PC-9 (cell line): ENCODE measurements around the gene XKR7. TPM values are rescaled to one million over a fixed set of nuclear protein-coding genes. Genes with fewer than 3 reads are reported as not detected.

Experiments used
- BruUV-seq: library from RNA; stranded (reverse); fragments of 400-500 nt; replicated peaks from 2 replicates; lab custom pipeline; 2021; lab: Mats Ljungman, UMichigan
- CTCF ChIA-PET: fragments of 300-600 bp; sonication (Branson Sonifier 250); formaldehyde crosslinking; loops from one replicate; lab custom pipeline; 2022; ENCODE audit warnings: antibody characterized with exemption; lab: Charles Lee
- POLR2A ChIA-PET: fragments of 300-600 bp; sonication (Branson Sonifier 250); formaldehyde crosslinking; loops from one replicate; lab custom pipeline; 2022; ENCODE audit warnings: antibody characterized with exemption; ENCODE audit not compliant: unreplicated experiment; lab: Charles Lee
- DNase-seq, 2 experiments: peaks; one replicate each; pipeline versions ENCODE4 v3.0.0 to v3.0.0-alpha.2; 2015 to 2022; ENCODE audit warnings: mixed read lengths in 1 of 2
- H2AFZ ChIP-seq: fragments of 200-600 bp; sonication (generic); 2 replicates; pipeline ENCODE4 v1.8.1; 2017; ENCODE audit warnings: antibody characterized with exemption
- H3F3A ChIP-seq: fragments of 200-600 bp; sonication (generic); 2 replicates; pipeline ENCODE4 v1.8.1; 2017; ENCODE audit warnings: antibody characterized with exemption, mild to moderate bottlenecking, low read depth; ENCODE audit not compliant: insufficient read depth
- H3K27ac ChIP-seq: fragments of 200-600 bp; sonication (generic); 2 replicates; pipeline ENCODE4 v1.6.1; 2016; ENCODE audit warnings: mixed run types
- H3K27me3 ChIP-seq: fragments of 200-600 bp; sonication (generic); 2 replicates; pipeline ENCODE4 v1.6.1; 2016; ENCODE audit warnings: low read depth, mixed run types; ENCODE audit not compliant: insufficient read depth
- H3K36me3 ChIP-seq: fragments of 200-600 bp; sonication (generic); 2 replicates; pipeline ENCODE4 v1.6.1; 2016; ENCODE audit warnings: low read depth, mixed run types
- H3K4me1 ChIP-seq: fragments of 200-600 bp; sonication (generic); replicated peaks from 2 replicates; pipeline ENCODE4 v1.6.1; 2016; ENCODE audit warnings: mixed run types; ENCODE audit not compliant: insufficient read depth
- H3K4me2 ChIP-seq: fragments of 200-600 bp; sonication (generic); 2 replicates; pipeline ENCODE4 v1.6.1; 2017; ENCODE audit warnings: mixed run types
- H3K4me3 ChIP-seq: fragments of 200-600 bp; sonication (generic); 2 replicates; pipeline ENCODE4 v1.6.1; 2016; ENCODE audit warnings: mixed run types
- H3K79me2 ChIP-seq: fragments of 200-600 bp; sonication (generic); 2 replicates; pipeline ENCODE4 v1.6.1; 2017; ENCODE audit warnings: low read depth, mixed run types
- H3K9me2 ChIP-seq: fragments of 200-600 bp; sonication (generic); 2 replicates; pipeline ENCODE4 v1.8.1; 2017; ENCODE audit warnings: mild to moderate bottlenecking; ENCODE audit not compliant: insufficient read depth
- H3K9me3 ChIP-seq: fragments of 200-600 bp; sonication (generic); 2 replicates; pipeline ENCODE4 v1.8.1; 2016; ENCODE audit warnings: low read depth; ENCODE audit not compliant: insufficient read depth
- H4K20me1 ChIP-seq: fragments of 200-600 bp; sonication (generic); 2 replicates; pipeline ENCODE4 v1.8.1; 2017; ENCODE audit not compliant: insufficient read depth
- EZH2 ChIP-seq: fragments of 200-600 bp; sonication (generic); IDR thresholded peaks from 2 replicates; pipeline ENCODE4 v1.8.0; 2017; ENCODE audit warnings: antibody characterized with exemption, low read depth
- intact Hi-C: fragments of 100-400 bp; cut with micrococcal nuclease; formaldehyde crosslinking; loops from one replicate; pipeline ENCODE4 v1.10.0; 2022; ENCODE audit not compliant: unreplicated experiment
- total RNA-seq: library from RNA; stranded (reverse); gene quantifications from 2 replicates; pipeline ENCODE4 v1.2.3, GENCODE V29; 2021
- TF ChIP-seq, protein P1 (sequence below): fragments of 200-600 bp; sonication (generic); conservative IDR thresholded peaks from 2 replicates; pipeline ENCODE4 v1.6.1; 2017; ENCODE audit warnings: mixed run types, antibody characterized with exemption, mild to moderate bottlenecking, moderate library complexity

The XKR7 gene
- total RNA-seq, 1 experiment from 2014 or later, result not detected

DNA sequence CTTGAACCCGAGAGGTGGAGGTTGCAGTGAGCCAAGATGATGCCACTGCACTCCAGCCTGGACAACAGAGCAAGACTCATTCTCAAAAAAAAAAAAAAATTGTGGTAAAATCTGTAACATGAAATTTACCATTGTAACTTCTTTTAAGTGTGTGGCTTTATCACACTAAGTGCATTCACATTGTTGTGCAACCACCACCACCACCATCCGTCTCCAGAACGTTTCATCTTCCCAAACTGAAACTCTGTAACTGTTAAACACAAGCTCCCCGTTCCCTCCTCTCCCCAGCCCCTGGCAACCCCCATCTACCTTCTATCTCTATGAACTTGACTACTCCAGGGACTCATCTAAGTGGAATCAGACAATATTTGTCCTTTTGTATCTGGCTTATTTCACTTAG, 45.8 kb upstream of the XKR7 start:
- Histone ChIP-seq H3K4me3 (no peak overlapping the region), H3F3A (no peaks in the 10 kb centered on the region), H4K20me1 (no peaks in the 10 kb centered on the region), H3K36me3 (no peaks in the 10 kb centered on the region), H3K27me3 (peaks cover 40% of the 10 kb centered on the region), H3K79me2 (no peaks in the 10 kb centered on the region), H3K27ac (no peak overlapping the region), H2AFZ (no peak overlapping the region), H3K9me2 (no peaks in the 10 kb centered on the region), H3K9me3 (no peaks in the 10 kb centered on the region), H3K4me1 (no peaks in the 10 kb centered on the region), H3K4me2 (no peak overlapping the region)
- ChIA-PET POLR2A (no interaction called here), CTCF (no interaction called here)
- no TSS peak for BruUV-seq
- TF ChIP-seq EZH2, result no peak
- DNase-seq, result no peak
- intact Hi-C loops, result no loop called here

DNA sequence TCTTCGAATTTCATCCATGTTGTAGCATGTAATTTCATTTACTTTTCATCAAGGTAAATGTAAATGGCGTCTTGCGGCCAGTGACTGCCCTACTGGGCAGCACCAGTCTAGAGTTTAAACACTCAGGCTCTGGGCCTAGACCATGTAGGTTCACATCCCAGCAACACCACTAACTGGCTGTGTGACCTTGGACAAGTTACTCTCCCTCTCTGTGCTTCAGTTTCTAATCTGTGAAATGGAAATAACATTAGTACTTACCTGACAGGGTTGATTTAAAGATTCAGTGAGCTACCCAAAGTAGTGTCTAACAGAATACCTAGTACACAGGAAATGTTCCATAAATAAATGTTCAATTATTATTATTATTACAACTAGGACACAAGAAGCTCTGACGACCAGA, 45.4 kb upstream of the XKR7 start:
- intact Hi-C loops, result no loop called here
- ChIA-PET POLR2A (interaction anchor here (0.7 kb wide), 1 partner anchor 17 kb away, joined by 5 read pairs; no protein-coding TSS in a partner anchor), CTCF (no interaction called here)

DNA sequence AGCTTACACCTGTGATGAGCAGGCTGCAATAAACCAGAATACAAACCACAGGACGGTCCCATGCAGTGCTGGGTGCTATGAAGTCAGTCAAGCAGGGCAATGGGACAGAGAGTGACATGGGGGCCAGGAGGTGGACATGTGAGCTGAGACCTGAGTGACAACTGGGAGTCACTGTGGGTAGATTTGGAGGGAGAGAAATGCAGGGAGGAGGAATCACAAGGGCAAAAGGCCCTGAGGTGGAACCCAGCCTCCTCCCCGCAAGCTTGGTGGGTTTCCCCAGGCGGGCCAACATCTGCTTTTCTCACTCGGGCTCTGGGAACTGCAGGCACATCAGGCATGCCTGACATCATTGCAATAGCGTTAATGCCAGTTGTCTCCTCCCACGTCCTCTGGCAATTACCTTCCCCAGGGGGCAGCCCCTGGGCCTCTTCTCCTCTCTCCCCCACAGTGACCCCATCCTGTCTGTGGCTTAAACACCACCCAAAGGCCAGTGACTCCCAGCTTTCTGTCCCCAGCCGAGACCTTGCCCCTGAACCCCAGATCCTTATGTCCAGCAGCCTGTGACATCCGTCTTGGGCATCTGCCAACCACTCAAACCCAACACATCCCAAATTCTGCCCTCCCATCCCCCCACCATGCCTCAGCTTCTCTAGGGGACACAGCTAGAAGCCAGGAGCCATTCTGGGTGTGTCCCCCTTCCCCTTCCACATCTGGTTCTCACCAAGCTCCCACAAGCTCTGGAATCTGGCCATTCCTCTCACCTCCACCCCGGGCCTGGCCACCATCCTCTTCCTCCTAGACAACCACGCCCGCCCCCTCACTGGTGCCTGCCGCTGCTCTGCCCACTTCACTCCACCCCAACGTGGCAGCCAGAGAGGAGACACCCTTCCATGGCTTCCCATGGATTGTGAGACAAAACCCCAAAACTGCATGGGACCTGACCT, 44.3 kb upstream of the XKR7 start:
- H3K79me2 ChIP-seq, result no peaks in the 10 kb centered on the region
- H3K4me1 ChIP-seq, result no peaks in the 10 kb centered on the region
- H3K9me3 ChIP-seq, result no peaks in the 10 kb centered on the region
- no peaks in the 10 kb centered on the region for H3K36me3 ChIP-seq
- no peak overlapping the region for H3K4me3 ChIP-seq
- H2AFZ ChIP-seq, result no peak overlapping the region
- H3K27ac ChIP-seq, result no peak overlapping the region
- peaks cover 40% of the 10 kb centered on the region for H3K27me3 ChIP-seq
- no peaks in the 10 kb centered on the region for H3F3A ChIP-seq
- no TSS peak for BruUV-seq
- H3K4me2 ChIP-seq, result no peak overlapping the region
- POLR2A ChIA-PET, result no interaction called here
- intact Hi-C loops, result no loop called here
- no peak for DNase-seq
- CTCF ChIA-PET, result no interaction called here
- no peaks in the 10 kb centered on the region for H3K9me2 ChIP-seq
- TF ChIP-seq, protein P1, sequence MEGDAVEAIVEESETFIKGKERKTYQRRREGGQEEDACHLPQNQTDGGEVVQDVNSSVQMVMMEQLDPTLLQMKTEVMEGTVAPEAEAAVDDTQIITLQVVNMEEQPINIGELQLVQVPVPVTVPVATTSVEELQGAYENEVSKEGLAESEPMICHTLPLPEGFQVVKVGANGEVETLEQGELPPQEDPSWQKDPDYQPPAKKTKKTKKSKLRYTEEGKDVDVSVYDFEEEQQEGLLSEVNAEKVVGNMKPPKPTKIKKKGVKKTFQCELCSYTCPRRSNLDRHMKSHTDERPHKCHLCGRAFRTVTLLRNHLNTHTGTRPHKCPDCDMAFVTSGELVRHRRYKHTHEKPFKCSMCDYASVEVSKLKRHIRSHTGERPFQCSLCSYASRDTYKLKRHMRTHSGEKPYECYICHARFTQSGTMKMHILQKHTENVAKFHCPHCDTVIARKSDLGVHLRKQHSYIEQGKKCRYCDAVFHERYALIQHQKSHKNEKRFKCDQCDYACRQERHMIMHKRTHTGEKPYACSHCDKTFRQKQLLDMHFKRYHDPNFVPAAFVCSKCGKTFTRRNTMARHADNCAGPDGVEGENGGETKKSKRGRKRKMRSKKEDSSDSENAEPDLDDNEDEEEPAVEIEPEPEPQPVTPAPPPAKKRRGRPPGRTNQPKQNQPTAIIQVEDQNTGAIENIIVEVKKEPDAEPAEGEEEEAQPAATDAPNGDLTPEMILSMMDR, result no peak
- TF ChIP-seq EZH2, result no peak
- no peaks in the 10 kb centered on the region for H4K20me1 ChIP-seq

More for the DNA sequence above, 45.4 kb upstream of the XKR7 start:
- no peak overlapping the region for H3K4me3 ChIP-seq
- H3K4me2 ChIP-seq, result no peak overlapping the region
- H2AFZ ChIP-seq, result no peak overlapping the region
- no peaks in the 10 kb centered on the region for H4K20me1 ChIP-seq
- H3K4me1 ChIP-seq, result no peaks in the 10 kb centered on the region
- H3K27me3 ChIP-seq, result peaks cover 38% of the 10 kb centered on the region
- no peaks in the 10 kb centered on the region for H3K36me3 ChIP-seq
- no peak for DNase-seq
- no peak overlapping the region for H3K27ac ChIP-seq
- no peaks in the 10 kb centered on the region for H3K9me3 ChIP-seq
- TF ChIP-seq EZH2, result no peak
- TF ChIP-seq, protein P1, result no peak
- no peaks in the 10 kb centered on the region for H3K9me2 ChIP-seq
- no peaks in the 10 kb centered on the region for H3F3A ChIP-seq
- BruUV-seq, result no TSS peak
- H3K79me2 ChIP-seq, result no peaks in the 10 kb centered on the region
